Nephron progenitor cell (in vitro differentiated cells): ENCODE results near the gene SMARCA1.
A peak's percentile ranks its signal among the peaks of the same experiment; 100 is the strongest.

Source experiments
- DNase-seq: peaks from one replicate; pipeline ENCODE4 v3.0.0; 2021
- H3K27ac Mint-ChIP-seq: 2 replicates; pipeline ENCODE4 v1.8.0; 2021; ENCODE audit warnings: mild to moderate bottlenecking, moderate library complexity, mixed read lengths
- H3K27me3 Mint-ChIP-seq: 2 replicates; pipeline ENCODE4 v1.8.0; 2021; ENCODE audit warnings: mild to moderate bottlenecking, low read depth, mixed read lengths; ENCODE audit not compliant: poor library complexity
- H3K36me3 Mint-ChIP-seq: 2 replicates; pipeline ENCODE4 v1.8.0; 2021; ENCODE audit warnings: low read depth, mixed read lengths
- H3K4me1 Mint-ChIP-seq: 2 replicates; pipeline ENCODE4 v1.8.0; 2021; ENCODE audit warnings: mixed read lengths
- H3K4me3 Mint-ChIP-seq: 2 replicates; pipeline ENCODE4 v1.8.0; 2021; ENCODE audit warnings: mild to moderate bottlenecking, moderate library complexity, mixed read lengths
- H3K9me3 Mint-ChIP-seq: 2 replicates; pipeline ENCODE4 v1.8.0; 2021; ENCODE audit warnings: mild to moderate bottlenecking, moderate library complexity, mixed read lengths
- CTCF ChIP-seq: fragments of 200-600 bp; sonication (generic); IDR thresholded peaks from 2 replicates; pipeline ENCODE4 v1.5.0; 2021; ENCODE audit warnings: antibody characterized with exemption

The SMARCA1 gene

GRCh38 chrX:129524250-129524850 lies 1.1 kb upstream of the SMARCA1 start:
- TF ChIP-seq CTCF: no peak
- Mint-ChIP-seq H3K36me3 (peaks cover 13% of the 10 kb centered on the region), H3K9me3 (peaks cover 3% of the 10 kb centered on the region), H3K27ac (peak overlapping the region; percentile 96), H3K4me1 (peaks cover 24% of the 10 kb centered on the region), H3K4me3 (peak overlapping the region; percentile 93), H3K27me3 (no peaks in the 10 kb centered on the region)
- no peak for DNase-seq

GRCh38 chrX:129522184-129523078 lies 859 bp downstream of the SMARCA1 start:
- Mint-ChIP-seq H3K9me3 (peaks cover 3% of the 10 kb centered on the region), H3K27me3 (no peaks in the 10 kb centered on the region), H3K36me3 (peaks cover 13% of the 10 kb centered on the region), H3K27ac (peak overlapping the region; percentile 97), H3K4me3 (peak overlapping the region; percentile 98), H3K4me1 (peaks cover 34% of the 10 kb centered on the region)
- TF ChIP-seq CTCF: no peak
- DNase-seq: peak; percentile 79

DNA sequence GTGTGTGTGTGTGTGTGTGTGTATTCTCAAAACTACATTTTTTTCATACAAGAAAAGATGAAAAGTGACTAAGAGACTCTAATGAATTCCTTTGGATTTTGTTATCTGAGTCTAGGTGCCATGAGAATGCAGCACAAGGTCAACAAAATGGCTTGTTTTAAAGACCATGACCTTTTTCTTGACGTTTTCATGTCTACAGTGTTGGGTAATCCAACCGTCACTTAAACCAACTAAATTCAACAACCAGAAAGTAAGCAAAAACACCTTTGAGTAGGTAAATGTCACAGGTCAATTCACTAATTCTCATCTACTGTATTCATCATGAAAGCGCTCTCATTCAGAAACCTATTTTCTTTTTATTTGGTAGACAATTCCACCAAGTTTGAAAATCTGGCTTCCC lies 3.1 kb downstream of the SMARCA1 start:
- Mint-ChIP-seq H3K27ac (peak overlapping the region; percentile 62), H3K4me3 (peak overlapping the region; percentile 98), H3K4me1 (peaks cover 34% of the 10 kb centered on the region), H3K36me3 (peaks cover 29% of the 10 kb centered on the region), H3K27me3 (no peaks in the 10 kb centered on the region), H3K9me3 (peaks cover 3% of the 10 kb centered on the region)
- DNase-seq: no peak
- TF ChIP-seq CTCF: no peak

DNA sequence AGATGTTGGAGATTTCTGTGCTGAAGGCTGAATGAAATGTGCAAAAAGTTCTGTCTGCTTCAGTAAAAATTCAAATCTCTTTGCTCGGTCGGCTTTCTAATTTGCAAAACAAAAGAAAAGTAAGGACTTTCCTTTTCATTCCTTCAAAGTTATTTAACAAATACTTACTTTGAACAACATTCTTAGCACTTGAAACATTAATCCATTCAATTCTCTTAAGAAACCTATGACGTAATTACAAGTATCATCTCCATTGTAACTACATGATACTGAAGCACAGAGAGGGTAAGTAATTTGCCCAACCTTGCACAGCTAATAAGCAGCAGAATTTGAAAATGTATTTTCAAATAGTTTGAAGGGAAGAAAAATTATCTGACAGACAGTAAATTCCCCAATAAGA lies 6.9 kb downstream of the SMARCA1 start:
- no peak for DNase-seq
- TF ChIP-seq CTCF: no peak
- Mint-ChIP-seq H3K27ac (no peak overlapping the region), H3K4me3 (no peak overlapping the region), H3K27me3 (no peaks in the 10 kb centered on the region), H3K4me1 (peaks cover 30% of the 10 kb centered on the region), H3K9me3 (no peaks in the 10 kb centered on the region), H3K36me3 (peaks cover 57% of the 10 kb centered on the region)

DNA sequence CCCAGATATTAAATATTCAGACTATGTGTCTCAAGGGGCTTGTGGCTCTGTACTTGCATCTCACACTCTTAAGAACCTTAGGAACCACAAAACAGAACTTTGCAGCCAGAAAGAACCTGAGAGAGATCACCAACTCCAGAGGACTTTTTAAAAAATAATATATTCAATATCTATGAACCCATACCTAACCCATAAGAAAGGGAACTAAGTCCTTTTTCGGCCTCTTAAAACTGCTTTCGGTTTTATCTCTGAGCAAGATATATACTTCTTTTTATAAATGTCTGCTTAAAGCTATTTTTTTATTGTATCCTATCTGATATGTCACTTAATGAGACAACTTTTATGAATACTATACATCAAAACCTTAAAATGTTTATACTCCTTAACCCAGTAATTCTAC lies 10.9 kb downstream of the SMARCA1 start:
- H3K36me3 Mint-ChIP-seq: peaks cover 84% of the 10 kb centered on the region
- peak overlapping the region; percentile 80 for H3K27ac Mint-ChIP-seq
- no peaks in the 10 kb centered on the region for H3K27me3 Mint-ChIP-seq
- peaks cover 9% of the 10 kb centered on the region for H3K4me1 Mint-ChIP-seq
- H3K4me3 Mint-ChIP-seq: no peak overlapping the region
- no peaks in the 10 kb centered on the region for H3K9me3 Mint-ChIP-seq
- no peak for TF ChIP-seq CTCF
- no peak for DNase-seq
